HG03575 (cell line): ENCODE results near the gene LGALS1.

Source experiments
- ATAC-seq: cut with Tn5 transposase; IDR thresholded peaks from one replicate; pipeline ENCODE4 v1.9.1; 2021; ENCODE audit not compliant: unreplicated experiment, insufficient number of reproducible peaks, low FRiP score; ENCODE audit errors: extremely low read depth

Gene LGALS1

DNA sequence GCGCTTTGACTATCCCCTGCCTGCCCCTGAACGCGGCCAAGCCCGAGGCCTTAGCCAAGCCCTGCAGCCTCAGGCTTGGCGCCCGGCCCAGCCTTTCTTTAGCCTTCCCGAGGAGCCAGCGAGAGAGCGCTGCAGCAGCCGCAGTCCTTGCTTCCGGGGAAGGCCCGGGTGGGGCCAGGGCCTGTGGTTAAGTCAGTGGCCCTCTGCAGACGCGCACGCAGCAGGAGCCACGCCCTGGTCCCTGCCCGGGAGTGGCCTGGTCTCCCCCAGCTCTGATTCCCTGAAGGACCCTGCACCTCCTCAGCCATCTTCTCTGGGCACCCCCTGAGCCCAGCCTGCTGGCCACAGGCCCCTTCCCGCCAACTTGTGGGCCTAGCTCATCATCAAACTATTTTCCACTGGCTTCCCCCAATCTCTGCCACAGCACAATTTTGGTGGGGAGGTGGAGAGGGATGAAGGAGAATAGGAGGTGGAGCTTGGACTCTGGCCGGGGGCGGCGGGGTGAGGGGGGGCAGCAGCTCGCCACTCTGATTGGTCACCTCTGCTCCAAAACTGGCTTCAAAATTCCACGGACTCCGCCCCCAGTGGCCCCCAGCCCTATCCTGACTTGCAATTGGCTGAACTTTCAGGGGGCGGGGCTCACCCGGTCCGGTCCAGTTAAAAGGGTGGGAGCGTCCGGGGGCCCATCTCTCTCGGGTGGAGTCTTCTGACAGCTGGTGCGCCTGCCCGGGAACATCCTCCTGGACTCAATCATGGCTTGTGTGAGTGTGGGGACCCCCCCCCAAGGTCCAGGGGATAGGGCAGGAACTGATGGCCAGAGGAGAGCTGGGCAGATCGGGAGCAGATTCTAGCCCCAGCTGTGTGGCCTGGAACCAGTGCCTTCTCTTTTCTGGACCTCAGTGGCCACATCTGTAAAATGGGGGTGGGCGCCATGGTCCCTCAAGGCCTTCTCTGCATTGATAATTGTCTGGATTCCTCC lies at the start of gene LGALS1:
Gene LGALS1 (plus strand): TSS at position 686 of the 979 bp plus-strand sequence. CDS start 67 bp downstream, at position 753.
- no peak for ATAC-seq

DNA sequence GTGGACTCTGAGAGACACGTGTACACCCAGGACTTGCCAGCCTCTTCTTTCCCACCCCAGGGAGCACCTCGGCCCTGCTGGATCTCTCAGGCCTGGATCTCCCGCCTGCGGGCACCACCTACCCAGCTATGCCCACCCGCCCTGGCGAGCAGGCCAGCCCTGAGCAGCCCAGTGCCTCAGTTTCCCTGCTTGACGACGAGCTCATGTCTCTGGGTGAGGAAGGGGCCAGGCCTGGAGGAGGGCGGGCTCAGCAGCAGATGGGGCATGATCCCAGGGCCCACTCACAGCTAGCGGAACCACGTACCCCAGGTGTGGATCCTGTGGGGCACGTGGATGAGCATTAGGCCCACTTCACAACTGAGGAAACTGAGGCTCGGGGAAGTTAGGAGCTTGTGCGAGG lies 49.7 kb upstream of the LGALS1 start:
- ATAC-seq = no peak

DNA sequence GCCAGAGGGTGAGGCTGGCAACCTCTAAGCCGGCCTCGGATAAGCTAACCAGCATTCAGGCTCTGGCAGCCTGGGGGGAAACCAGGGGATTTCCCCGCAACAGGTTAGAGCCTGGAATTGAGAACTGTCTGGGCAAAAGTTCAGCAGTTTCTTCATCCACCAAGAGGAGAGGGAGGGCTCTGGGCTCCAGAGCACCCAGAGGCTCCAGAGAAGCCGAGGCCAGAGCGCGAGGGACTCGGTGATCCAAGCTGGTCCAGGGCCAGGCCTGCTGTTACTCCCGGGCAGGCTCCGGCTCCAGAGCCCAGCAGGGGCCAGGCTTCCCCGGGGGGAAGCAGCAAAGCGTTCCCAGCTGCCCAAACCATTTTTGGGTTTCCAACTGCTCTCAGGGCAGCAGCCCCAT lies 49.3 kb upstream of the LGALS1 start:
- no peak for ATAC-seq

DNA sequence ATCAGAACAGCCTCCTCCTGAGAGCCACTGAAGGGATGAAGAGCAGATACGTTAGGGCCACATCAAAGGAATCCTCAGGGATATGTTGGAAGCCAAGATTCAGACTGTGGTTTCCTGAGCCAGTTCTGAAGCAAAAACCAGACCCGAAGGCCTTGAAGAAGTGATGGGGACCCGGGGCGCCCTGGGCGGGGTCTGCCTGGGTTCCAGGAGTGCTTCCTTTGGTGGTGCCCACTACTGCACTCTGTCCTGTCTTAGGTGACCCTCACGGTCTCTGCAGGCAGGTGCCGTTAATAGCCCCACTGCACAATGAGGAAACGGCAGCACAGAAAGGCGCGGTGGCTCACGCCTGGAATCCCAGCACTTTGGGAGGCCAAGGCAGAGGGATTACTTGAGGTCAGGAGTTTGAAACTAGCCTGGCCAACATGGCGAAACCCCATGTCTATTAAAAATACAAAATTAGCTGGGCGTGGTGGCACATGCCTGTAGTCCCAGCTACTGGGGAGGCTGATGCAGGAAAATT lies 48.8 kb upstream of the LGALS1 start:
- no peak for ATAC-seq

DNA sequence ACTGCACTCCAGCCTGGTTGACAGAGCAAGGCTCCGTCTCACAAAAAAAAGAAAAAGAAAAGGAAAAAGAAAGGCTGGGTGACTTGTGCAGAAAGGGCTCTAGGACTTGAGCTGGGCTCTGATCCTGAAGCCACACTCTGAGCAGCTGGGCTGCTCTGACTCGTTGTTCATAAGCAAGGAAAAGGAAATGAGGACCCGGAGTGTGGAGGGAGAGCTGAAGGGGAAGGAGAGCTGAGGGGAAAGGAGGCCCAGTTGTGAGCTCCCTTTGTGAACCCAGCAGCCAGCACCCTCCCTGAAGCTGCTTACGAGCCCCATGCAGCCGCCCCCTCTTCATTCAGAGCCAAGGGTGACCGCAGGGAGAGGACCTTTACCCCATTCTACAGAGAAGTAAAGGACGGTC lies 48.3 kb upstream of the LGALS1 start:
- ATAC-seq = no peak

DNA sequence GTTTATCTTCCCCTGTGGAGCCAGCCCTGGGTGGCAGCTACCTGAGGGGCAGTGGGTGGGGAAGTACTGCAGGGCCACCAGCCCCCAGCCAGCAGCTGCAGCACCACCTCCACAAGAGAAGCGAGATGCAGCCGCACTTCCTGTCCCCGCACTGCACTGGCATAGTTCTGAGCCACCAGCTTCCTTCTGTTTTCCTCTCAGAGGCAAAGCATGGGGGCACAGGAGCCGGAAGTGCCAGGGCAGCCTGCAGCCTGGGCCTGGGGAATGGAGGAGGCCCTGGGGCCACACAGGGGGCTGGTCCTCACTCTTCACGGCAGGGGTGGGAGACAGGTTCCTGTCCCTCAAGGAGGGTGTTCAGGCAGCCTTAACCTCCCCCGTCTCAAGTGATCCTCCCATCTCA lies 47.9 kb upstream of the LGALS1 start:
- no peak for ATAC-seq

DNA sequence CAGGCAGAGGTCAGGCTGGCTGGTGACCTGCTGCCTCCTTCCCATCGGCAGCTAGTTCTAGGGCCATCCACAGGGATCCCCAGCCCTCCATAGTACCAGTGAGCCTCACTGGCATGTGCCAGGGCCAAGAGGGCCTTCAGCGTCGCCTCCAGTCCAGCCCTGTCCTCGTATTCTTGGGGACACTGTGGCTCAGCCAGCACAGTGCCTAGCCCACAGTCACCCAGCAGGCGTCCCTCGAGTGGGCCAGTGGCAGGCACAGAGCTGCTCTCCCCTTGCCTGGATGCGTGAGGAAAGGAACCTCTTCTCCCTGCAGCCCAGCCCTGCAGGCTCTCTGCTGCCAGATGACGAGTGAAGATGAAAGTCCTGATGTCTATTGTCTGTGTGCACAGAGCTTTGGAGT lies 46.6 kb upstream of the LGALS1 start:
- ATAC-seq = no peak

- ATAC-seq = no peak
Observed at GRCh38 chr22:37629928-37630327, 45.5 kb upstream of the LGALS1 start.

DNA sequence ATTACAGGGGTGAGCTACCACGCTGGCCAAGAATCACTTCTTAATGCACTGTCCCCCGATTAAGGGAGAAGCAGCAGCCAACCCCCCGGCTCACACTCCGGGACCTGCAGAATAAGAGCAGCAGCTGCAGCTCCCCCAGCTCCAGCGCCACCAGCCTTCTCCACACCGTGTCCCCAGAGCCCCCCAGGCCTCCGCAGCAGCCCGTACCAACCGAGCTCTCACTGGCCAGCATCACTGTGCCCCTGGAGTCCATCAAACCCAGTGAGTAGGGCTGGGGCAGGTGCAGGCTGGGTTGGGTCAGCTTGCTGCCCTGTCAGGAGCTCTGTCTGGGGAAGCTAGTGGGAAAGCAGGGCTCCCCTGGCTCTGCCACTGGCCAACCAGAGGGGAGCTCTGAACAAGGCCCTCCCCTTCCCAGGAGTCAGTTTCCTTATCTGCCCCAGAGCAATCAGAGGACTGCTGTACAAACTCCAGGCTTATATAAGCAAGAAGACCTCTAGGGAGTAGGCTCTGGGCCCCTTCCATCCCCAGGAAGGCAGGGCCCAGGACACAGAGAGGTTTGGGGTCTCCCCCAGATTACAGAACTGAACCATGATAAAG lies 44.5 kb upstream of the LGALS1 start:
- no peak for ATAC-seq

- no peak for ATAC-seq
Observed at GRCh38 chr22:37631448-37632173, 43.8 kb upstream of the LGALS1 start.

GRCh38 chr22:37632174-37633088 lies 43.0 kb upstream of the LGALS1 start:
- ATAC-seq = no peak

GRCh38 chr22:37633089-37633624 lies 42.3 kb upstream of the LGALS1 start:
- peak; percentile 25 for ATAC-seq

DNA sequence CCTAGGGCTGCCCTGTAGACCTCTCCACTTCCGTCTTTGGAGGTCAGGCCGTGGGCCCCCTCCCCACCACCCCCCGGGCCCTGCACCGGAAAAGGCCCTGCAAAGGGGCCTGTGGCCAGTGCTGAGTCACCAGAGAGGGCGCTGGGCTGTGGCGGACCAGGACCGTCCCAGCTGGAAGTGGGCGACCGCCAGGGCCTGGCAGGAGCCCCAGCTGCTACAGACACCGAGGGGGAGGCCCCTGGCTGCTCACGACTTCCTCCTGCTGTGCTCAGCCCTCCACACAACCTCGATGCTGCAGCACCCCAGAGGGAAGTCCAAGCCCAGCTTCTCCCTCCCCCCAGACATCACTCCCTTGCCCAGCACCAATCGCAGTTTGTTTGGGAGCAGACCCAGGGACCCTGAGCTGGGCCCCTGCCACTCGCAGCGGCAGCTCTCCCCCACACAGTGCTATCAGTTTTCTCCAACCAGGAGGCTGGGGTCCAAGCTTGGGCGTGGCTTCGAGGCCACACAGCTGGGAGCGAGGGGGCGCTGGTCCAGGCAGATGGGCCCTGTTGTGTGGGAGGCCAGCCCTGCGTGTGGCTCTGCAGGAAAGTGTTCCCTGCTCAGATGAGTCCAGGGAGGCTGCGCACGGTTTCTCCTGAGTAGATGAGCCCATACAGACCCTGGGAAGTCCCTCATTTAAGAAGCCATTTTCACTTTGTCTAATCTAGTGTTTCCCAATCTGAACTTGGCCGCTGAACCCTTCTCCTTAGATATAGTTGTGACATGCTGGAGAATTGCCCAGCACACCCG lies 41.6 kb upstream of the LGALS1 start:
- peak; percentile 19 for ATAC-seq

- ATAC-seq = no peak
Observed at GRCh38 chr22:37634417-37634924, 41.0 kb upstream of the LGALS1 start.

- ATAC-seq = no peak
Observed at GRCh38 chr22:37635157-37635556, 40.3 kb upstream of the LGALS1 start.

- ATAC-seq = no peak
Observed at GRCh38 chr22:37636186-37636948, 39.1 kb upstream of the LGALS1 start.

- no peak for ATAC-seq
Observed at GRCh38 chr22:37636949-37637273, 38.5 kb upstream of the LGALS1 start.
